PC-3 (cell line): ENCODE data around the gene HDAC9. TPM values are rescaled to one million over a fixed set of nuclear protein-coding genes. Genes with fewer than 3 reads are reported as not detected.

Experiments used
- ATAC-seq: fragments of 200-7000 bp; cut with Tn5 transposase; 2 replicates; pipeline ENCODE4 v1.9.1; 2020; ENCODE audit warnings: mild to moderate bottlenecking, moderate library complexity
- BruUV-seq: library from RNA; stranded (reverse); fragments of 400-500 nt; replicated peaks from 2 replicates; lab custom pipeline; 2021; lab: Mats Ljungman, UMichigan
- CTCF ChIA-PET: fragments of 300-600 bp; sonication (Branson Sonifier 250); formaldehyde crosslinking; loops from one replicate; lab custom pipeline; 2022; ENCODE audit warnings: antibody characterized with exemption; lab: Charles Lee
- POLR2A ChIA-PET: fragments of 300-600 bp; sonication (Branson Sonifier 250); formaldehyde crosslinking; loops from one replicate; lab custom pipeline; 2022; ENCODE audit warnings: antibody characterized with exemption; ENCODE audit not compliant: unreplicated experiment; lab: Charles Lee
- DNase-seq: peaks from one replicate; pipeline ENCODE4 v3.0.0-alpha.2; 2015
- H2AFZ ChIP-seq: fragments of 300-600 bp; sonication (generic); 2 replicates; pipeline ENCODE4 v1.6.0; 2016; ENCODE audit warnings: antibody characterized with exemption, low read length
- H3F3A ChIP-seq: fragments of 300-600 bp; sonication (generic); one replicate; pipeline ENCODE4 v1.6.0; 2017; ENCODE audit warnings: antibody characterized with exemption, low read length, control low read depth, mild to moderate bottlenecking; ENCODE audit not compliant: unreplicated experiment
- H3K27ac ChIP-seq: fragments of 300-600 bp; sonication (generic); 2 replicates; pipeline ENCODE4 v1.5.1; 2016; ENCODE audit warnings: mild to moderate bottlenecking, low read length
- H3K27me3 ChIP-seq: fragments of 300-600 bp; sonication (generic); 2 replicates; pipeline ENCODE4 v1.6.1; 2016; ENCODE audit warnings: low read length, mixed read lengths
- H3K36me3 ChIP-seq: fragments of 300-600 bp; sonication (generic); 2 replicates; pipeline ENCODE4 v1.6.1; 2016; ENCODE audit warnings: low read depth, mixed run types, low read length, mixed read lengths
- H3K4me1 ChIP-seq: fragments of 300-600 bp; sonication (generic); 2 replicates; pipeline ENCODE4 v1.5.1; 2016; ENCODE audit warnings: low read length; ENCODE audit not compliant: insufficient read depth
- H3K4me2 ChIP-seq: fragments of 300-600 bp; sonication (generic); 2 replicates; pipeline ENCODE4 v1.6.0; 2016; ENCODE audit warnings: low read length
- H3K4me3 ChIP-seq: fragments of 300-600 bp; sonication (generic); 2 replicates; pipeline ENCODE4 v1.5.1; 2016; ENCODE audit warnings: mild to moderate bottlenecking, low read length, mixed read lengths
- H3K79me2 ChIP-seq: fragments of 300-600 bp; sonication (generic); 2 replicates; pipeline ENCODE4 v1.6.1; 2017; ENCODE audit warnings: low read length, mixed read lengths
- H3K9ac ChIP-seq: fragments of 300-600 bp; sonication (generic); 2 replicates; pipeline ENCODE4 v1.6.0; 2016; ENCODE audit warnings: mild to moderate bottlenecking, low read length
- H3K9me2 ChIP-seq: fragments of 300-600 bp; sonication (generic); replicated peaks from 2 replicates; pipeline ENCODE4 v1.6.1; 2016; ENCODE audit warnings: mixed run types, low read length, mixed read lengths
- H3K9me3 ChIP-seq: fragments of 300-600 bp; sonication (generic); 2 replicates; pipeline ENCODE4 v1.6.1; 2016; ENCODE audit warnings: low read length, mixed read lengths
- H4K20me1 ChIP-seq: fragments of 300-600 bp; sonication (generic); 2 replicates; pipeline ENCODE4 v1.6.1; 2016; ENCODE audit warnings: low read length, mixed read lengths
- EZH2 ChIP-seq: fragments of 300-600 bp; sonication (generic); IDR thresholded peaks from one replicate; pipeline ENCODE4 v1.6.1; 2017; ENCODE audit warnings: antibody characterized with exemption, mild to moderate bottlenecking, low read length; ENCODE audit not compliant: unreplicated experiment
- EZH2phosphoT487 ChIP-seq: fragments of 300-600 bp; sonication (generic); IDR thresholded peaks from 2 replicates; pipeline ENCODE4 v1.6.1; 2018; ENCODE audit warnings: mild to moderate bottlenecking, antibody characterized with exemption, low read length, borderline replicate concordance
- intact Hi-C: fragments of 100-400 bp; cut with micrococcal nuclease; formaldehyde crosslinking; loops from 2 replicates; pipeline ENCODE4 v1.9.0; 2023
- total RNA-seq: library from RNA; depleted of rRNA; stranded (reverse); fragments of >200 nt; gene quantifications from 2 replicates; pipeline ENCODE4 v1.2.3, GENCODE V29; 2014
- TF ChIP-seq, protein P1 (sequence below): fragments of 300-600 bp; sonication (generic); conservative IDR thresholded peaks from 2 replicates; pipeline ENCODE4 v1.5.1; 2017; ENCODE audit warnings: antibody characterized with exemption, low read depth, mild to moderate bottlenecking, low read length

Gene HDAC9
- total RNA-seq, 1 experiment from 2014 or later, result 7.8 TPM

DNA sequence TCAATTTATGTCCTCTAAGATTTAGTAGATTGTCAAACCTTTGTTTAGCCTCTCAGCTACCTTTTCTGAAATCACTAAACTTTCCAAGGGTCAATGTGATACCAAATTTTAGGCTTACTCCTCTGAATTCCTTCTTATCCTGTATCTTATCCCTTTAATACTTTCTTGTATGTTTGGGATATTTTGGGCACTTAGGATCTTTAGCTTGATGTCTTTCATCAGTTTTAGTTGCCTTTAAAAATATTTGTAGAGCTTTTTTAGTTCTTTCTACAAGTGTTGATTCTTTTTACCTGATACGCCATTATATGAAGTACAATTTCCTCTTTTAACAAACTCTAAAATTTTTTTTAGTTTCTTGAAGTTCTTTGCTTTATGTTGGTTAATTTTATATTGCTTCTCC, 30.7 kb upstream of the HDAC9 start:
- ATAC-seq (no peak), DNase-seq (no peak)
- TF ChIP-seq EZH2phosphoT487 (no peak), EZH2 (no peak)
- TF ChIP-seq, protein P1, sequence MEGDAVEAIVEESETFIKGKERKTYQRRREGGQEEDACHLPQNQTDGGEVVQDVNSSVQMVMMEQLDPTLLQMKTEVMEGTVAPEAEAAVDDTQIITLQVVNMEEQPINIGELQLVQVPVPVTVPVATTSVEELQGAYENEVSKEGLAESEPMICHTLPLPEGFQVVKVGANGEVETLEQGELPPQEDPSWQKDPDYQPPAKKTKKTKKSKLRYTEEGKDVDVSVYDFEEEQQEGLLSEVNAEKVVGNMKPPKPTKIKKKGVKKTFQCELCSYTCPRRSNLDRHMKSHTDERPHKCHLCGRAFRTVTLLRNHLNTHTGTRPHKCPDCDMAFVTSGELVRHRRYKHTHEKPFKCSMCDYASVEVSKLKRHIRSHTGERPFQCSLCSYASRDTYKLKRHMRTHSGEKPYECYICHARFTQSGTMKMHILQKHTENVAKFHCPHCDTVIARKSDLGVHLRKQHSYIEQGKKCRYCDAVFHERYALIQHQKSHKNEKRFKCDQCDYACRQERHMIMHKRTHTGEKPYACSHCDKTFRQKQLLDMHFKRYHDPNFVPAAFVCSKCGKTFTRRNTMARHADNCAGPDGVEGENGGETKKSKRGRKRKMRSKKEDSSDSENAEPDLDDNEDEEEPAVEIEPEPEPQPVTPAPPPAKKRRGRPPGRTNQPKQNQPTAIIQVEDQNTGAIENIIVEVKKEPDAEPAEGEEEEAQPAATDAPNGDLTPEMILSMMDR, result no peak
- no peak overlapping the region for H3K4me3 ChIP-seq
- 0 out of 2 replicates have a peak, but pooled peaks cover 3% of the 10 kb centered on the region for H3K9me2 ChIP-seq
- no peaks in the 10 kb centered on the region for H3K36me3 ChIP-seq
- no peak overlapping the region for H3K4me2 ChIP-seq
- H3K4me1 ChIP-seq, result no peaks in the 10 kb centered on the region
- no peaks in the 10 kb centered on the region for H3K79me2 ChIP-seq
- no peak overlapping the region for H2AFZ ChIP-seq
- H3K9me3 ChIP-seq, result no peaks in the 10 kb centered on the region
- intact Hi-C loops, result no loop called here
- POLR2A ChIA-PET, result no interaction called here
- H3K27me3 ChIP-seq, result no peaks in the 10 kb centered on the region
- H4K20me1 ChIP-seq, result no peaks in the 10 kb centered on the region
- CTCF ChIA-PET, result no interaction called here
- no TSS peak for BruUV-seq
- no peak overlapping the region for H3K27ac ChIP-seq
- H3F3A ChIP-seq, result no peaks in the 10 kb centered on the region
- H3K9ac ChIP-seq, result no peak overlapping the region

DNA sequence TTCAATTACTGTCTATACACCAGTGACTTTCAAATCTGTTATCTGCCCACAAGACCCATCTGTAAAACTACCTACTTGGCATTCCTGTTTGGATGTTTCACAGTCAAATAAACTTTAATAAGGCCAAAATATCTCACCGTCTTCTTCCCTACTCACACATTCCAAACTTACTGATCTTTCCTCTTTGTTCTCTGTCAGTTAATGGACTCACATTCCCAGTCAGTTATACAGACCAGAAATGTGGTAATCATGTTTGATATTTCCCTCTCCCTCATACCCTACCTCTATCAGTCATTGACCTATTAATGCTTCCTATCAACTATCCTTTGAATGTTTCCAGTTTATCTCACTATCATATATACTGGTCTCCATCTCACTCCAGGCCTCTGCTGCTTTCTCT, 28.5 kb upstream of the HDAC9 start:
- Histone ChIP-seq H3K27ac (no peak overlapping the region), H4K20me1 (no peaks in the 10 kb centered on the region), H3K4me1 (no peaks in the 10 kb centered on the region), H3K9me2 (0 out of 2 replicates have a peak, but pooled peaks cover 3% of the 10 kb centered on the region), H3K79me2 (no peaks in the 10 kb centered on the region), H3K9ac (no peak overlapping the region), H2AFZ (no peak overlapping the region), H3K4me3 (no peak overlapping the region), H3K36me3 (no peaks in the 10 kb centered on the region), H3K4me2 (no peak overlapping the region), H3K27me3 (no peaks in the 10 kb centered on the region), H3F3A (no peaks in the 10 kb centered on the region), H3K9me3 (no peaks in the 10 kb centered on the region)
- DNase-seq (no peak), ATAC-seq (no peak)
- BruUV-seq, result no TSS peak
- ChIA-PET CTCF (no interaction called here), POLR2A (no interaction called here)
- TF ChIP-seq EZH2phosphoT487 (no peak), EZH2 (no peak)
- TF ChIP-seq, protein P1, result no peak
- intact Hi-C loops, result no loop called here

DNA sequence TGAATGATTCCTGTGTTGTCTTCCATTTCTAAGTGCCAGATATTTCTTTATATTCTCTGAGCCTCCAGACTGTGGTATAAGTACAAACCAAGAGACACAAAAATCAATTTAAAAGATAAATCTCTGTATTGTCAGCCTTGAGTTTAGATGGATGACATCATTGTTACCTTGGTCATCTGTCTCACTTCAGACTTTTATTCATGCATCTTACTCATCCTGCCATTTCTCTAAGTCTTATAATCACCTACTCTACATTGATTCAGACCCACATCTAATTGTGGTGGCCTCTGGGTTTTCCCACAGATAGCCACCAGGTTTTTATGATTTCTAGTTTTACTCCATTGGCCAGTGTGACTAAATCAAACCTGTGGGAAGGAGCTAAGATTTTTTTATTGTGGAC, 26.8 kb upstream of the HDAC9 start:
- Histone ChIP-seq H3K27me3 (no peaks in the 10 kb centered on the region), H3K36me3 (no peaks in the 10 kb centered on the region), H2AFZ (no peak overlapping the region), H3K4me1 (no peaks in the 10 kb centered on the region), H4K20me1 (no peaks in the 10 kb centered on the region), H3K27ac (no peak overlapping the region), H3K9ac (no peak overlapping the region), H3K4me2 (no peak overlapping the region), H3K9me3 (no peaks in the 10 kb centered on the region), H3F3A (no peaks in the 10 kb centered on the region), H3K9me2 (0 out of 2 replicates have a peak, but pooled peaks cover 3% of the 10 kb centered on the region), H3K79me2 (no peaks in the 10 kb centered on the region), H3K4me3 (no peak overlapping the region)
- ATAC-seq (no peak), DNase-seq (no peak)
- intact Hi-C loops, result no loop called here
- ChIA-PET CTCF (no interaction called here), POLR2A (no interaction called here)
- no TSS peak for BruUV-seq
- TF ChIP-seq EZH2phosphoT487, result no peak
- TF ChIP-seq, protein P1, result no peak
